ENCODE results near the gene RAB12. TPM values are rescaled to one million over a fixed set of nuclear protein-coding genes. Genes with fewer than 3 reads are reported as not detected.

RAB12 gene
- total RNA-seq, 2 experiments from 2014 or later: 13.5 to 15.4 TPM

DNA sequence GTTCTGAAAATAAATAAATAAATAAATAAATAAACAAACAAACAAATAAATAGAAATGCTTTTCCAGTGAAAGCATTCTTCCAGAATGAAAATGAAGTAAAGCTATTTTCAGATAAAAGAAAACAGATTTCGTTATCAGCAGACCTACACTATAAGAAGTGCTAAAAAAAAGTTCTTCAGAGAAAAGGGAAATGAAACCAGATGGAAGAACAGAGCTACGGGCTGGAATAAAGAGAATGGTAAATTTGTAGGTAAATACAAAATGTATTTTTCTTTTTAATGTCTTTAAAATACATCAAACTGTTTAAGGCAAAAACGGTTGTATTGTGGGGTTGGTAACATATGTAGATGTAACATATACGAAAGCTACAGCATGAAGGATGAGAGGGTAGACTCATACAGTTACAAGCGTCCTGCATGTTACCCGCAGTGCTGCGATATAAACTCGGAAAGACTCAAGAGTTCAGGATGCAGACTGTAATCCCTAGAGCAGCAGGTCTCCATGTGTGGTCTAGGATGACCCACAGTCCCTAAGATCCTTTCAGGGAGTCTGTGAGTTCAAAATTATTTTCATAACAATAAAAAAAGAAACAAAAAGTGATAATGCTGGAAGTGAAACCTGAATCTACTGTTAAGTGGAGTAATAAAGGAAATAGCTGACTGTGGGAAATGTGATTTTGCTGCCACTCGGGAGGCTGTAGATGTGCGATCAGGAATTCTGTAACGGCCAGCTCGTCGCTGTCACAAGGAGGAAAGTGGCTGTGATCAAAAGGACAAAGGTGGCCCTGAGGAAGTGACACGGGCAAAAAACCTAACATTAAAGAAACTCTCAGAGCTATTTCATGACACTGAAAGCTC lies 5.3 kb upstream of the RAB12 start:
- H3K36me3 Mint-ChIP-seq (ENCODE audit: low read depth): peaks cover 2% of the 10 kb centered on the region
- H3K27ac Mint-ChIP-seq: peak overlapping the region; percentile 9
- POLR2A ChIA-PET: no interaction called here
- CTCF ChIA-PET: no interaction called here
- H3K27me3 Mint-ChIP-seq: peaks cover 9% of the 10 kb centered on the region
- H3K4me3 Mint-ChIP-seq: peak overlapping the region; percentile 24
- H3K4me1 Mint-ChIP-seq: peaks cover 27% of the 10 kb centered on the region
- no peaks in the 10 kb centered on the region for H3K9me3 Mint-ChIP-seq
- DNase-seq: no peak

DNA sequence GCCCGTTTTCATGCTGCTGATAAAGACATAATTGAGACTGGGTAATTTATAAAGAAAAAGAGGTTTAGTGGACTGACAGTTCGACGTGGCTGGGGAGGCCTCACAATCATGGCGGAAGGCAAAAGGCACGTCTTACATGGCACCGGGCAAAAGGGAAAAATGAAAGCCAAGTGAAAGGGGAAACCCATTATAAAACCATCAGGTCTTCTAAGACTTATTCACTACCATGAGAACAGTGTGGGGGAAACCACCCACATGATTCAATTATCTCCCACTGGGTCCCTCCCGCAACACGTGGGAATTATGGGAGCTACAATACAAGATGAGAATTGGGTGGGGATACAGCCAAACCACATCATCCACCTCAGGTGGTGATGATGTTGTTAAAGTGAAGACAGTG lies 3.3 kb upstream of the RAB12 start:
- H3K4me1 Mint-ChIP-seq: peaks cover 34% of the 10 kb centered on the region
- H3K27ac Mint-ChIP-seq: no peak overlapping the region
- H3K9me3 Mint-ChIP-seq: no peaks in the 10 kb centered on the region
- peaks cover 7% of the 10 kb centered on the region for H3K27me3 Mint-ChIP-seq
- no peak for DNase-seq
- CTCF ChIA-PET: interaction anchor here (0.8 kb wide), 1 partner anchor 33 kb away, joined by 3 read pairs; no protein-coding TSS in a partner anchor
- H3K4me3 Mint-ChIP-seq: no peak overlapping the region
- H3K36me3 Mint-ChIP-seq (ENCODE audit: low read depth): peaks cover 4% of the 10 kb centered on the region
- POLR2A ChIA-PET: no interaction called here

DNA sequence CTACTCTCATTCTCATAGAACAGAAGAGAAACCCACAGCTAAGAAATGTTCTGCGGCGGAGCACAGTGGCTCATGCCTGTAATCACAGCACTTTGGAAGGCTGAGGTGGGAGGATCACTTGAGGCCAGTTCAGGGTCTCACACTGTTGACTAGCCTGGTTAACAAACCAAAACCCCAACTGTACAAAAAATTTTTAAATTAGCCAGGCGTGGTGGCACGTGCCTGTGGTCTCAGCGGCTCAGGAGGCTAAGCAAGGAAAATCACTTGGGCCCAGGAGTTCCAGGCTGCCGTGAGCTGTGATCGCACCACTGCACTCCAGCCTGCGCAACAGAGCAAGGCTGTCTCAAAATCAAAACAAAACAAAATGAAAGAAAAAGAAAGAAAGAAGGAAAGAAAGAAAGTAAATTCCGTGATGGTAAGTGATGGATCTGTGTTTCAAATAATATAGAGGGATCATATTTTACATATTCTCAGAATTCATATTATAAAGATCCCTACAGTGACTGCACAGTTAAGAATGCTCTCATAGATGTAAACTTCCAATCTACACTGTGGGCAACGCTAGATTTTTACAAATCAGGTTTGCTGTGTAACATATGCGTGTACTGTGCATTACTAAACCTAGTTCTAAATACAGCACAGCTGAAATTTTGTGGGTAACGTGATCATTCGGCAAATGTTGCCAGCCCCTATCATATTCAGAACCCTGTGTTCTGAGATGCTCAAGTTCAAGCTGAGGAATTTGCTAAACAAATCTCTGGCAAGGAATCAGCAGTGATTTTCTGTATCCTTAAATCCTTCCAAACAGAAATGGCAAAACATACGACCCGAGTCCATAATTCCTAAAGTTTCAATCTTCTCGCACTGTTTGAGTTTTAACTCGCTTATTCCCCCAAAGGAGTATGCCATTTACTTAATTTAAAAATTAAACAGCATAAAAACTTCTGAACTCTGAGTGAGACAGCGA lies 1.2 kb upstream of the RAB12 start:
- DNase-seq: no peak
- Mint-ChIP-seq H3K27me3 (peaks cover 1% of the 10 kb centered on the region), H3K27ac (peak overlapping the region; percentile 84), H3K36me3 (ENCODE audit: low read depth) (peaks cover 12% of the 10 kb centered on the region), H3K4me1 (peaks cover 46% of the 10 kb centered on the region), H3K4me3 (peak overlapping the region; percentile 78), H3K9me3 (no peaks in the 10 kb centered on the region)
- ChIA-PET CTCF (interaction anchor here (1.0 to 1.5 kb wide), 4 partner anchors 9 to 147 kb away, joined by 3 to 4 read pairs (median 4); no protein-coding TSS in a partner anchor), POLR2A (no interaction called here)

DNA sequence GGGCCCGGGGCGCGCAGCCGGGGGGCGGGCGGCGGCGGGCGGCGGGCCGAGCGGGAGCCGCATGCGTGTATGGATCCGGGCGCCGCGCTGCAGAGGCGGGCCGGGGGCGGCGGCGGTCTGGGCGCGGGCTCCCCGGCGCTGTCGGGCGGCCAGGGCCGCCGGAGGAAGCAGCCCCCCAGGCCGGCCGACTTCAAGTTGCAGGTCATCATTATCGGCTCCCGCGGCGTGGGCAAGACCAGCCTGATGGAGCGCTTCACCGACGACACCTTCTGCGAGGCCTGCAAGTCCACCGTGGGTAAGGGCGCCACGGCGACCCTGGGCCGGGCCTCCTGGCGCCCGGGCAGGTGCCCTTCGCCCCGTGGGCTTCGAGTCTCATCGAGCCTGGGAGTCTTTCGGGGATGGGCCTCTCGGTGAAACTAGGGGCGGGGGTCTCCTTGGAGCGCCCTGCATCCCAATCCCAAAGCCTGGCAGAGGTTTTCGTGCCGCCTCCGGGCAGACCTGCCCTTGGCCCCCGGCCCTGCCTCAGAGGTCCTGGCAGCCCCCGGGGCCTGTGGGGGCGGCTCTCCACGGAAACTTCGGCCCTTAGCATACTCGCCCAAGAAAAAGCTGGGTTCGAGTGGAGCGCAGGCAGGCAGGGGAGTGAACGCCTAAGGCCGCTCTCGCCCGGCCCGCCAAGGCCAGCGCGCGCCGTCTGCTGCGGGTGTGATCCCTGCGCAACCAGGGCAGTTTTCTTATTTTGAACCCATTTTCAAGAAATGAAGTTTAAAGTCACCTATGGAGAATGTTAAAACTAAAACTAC lies 622 bp downstream of the RAB12 start:
- Mint-ChIP-seq H3K27me3 (peaks cover 1% of the 10 kb centered on the region), H3K36me3 (ENCODE audit: low read depth) (peaks cover 16% of the 10 kb centered on the region), H3K27ac (peak overlapping the region; percentile 88), H3K4me3 (peak overlapping the region; percentile 87), H3K9me3 (no peaks in the 10 kb centered on the region), H3K4me1 (peaks cover 49% of the 10 kb centered on the region)
- ChIA-PET CTCF (interaction anchor here (1.1 to 1.5 kb wide), 5 partner anchors 8 to 532 kb away, joined by 3 to 8 read pairs (median 4); no protein-coding TSS in a partner anchor), POLR2A (no interaction called here)
- DNase-seq: peak; percentile 15

DNA sequence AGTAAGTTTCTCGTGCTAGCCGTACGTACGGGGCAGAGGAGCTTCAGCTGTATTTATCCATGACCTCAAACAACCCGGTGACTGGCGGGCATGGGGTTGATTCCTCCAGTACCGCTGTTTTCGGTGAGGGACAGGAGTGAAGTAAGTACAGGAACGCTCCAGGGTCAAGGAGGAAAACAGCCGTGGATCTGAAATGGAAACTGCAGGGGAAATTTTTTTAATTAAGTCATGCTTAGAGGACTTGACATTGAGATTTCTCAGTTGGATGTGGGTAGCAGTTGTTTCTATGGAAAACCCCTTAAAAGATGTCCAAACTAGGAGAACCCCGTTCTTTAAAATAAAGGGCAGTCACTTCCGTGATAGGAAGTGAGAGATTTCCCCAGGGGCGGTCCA lies 1.2 kb downstream of the RAB12 start:
- ChIA-PET CTCF (no interaction called here), POLR2A (no interaction called here)
- peaks cover 1% of the 10 kb centered on the region for H3K27me3 Mint-ChIP-seq
- peak overlapping the region; percentile 88 for H3K27ac Mint-ChIP-seq
- peaks cover 22% of the 10 kb centered on the region for H3K36me3 Mint-ChIP-seq (ENCODE audit: low read depth)
- peak; percentile 17 for DNase-seq
- H3K4me1 Mint-ChIP-seq: peaks cover 55% of the 10 kb centered on the region
- no peaks in the 10 kb centered on the region for H3K9me3 Mint-ChIP-seq
- peak overlapping the region; percentile 87 for H3K4me3 Mint-ChIP-seq

DNA sequence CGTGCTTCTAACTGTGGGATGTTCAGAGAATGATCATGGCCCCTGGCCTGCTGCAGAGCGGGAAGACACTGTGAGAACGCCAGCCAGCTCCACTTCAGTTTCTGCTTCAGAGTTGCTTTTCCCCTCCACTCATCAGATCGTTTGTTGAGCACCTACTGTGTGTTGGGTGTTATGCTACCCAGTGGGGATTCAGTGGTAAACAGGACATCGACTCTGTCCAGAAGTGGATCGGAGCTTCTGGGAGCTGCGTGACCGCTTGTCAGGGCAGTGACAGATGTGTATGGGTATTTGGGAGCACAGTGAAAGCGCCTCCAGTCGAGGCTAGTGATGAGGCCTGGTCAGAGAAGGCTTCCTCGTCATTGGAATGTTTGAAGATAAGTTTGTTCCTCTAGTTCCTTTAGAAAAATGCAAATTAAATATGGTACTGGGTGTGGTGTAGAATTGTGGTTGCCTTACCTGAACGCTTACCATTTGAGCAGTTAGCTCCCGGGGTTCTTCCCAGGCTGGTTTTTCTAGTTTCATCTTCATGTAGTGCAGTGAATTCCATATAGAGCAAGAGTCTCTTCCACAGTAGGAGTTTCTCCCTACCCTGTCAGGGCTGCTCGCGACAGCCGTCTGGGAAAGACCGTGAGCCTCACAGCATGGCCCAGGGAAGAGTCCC lies 2.8 kb downstream of the RAB12 start:
- Mint-ChIP-seq H3K9me3 (no peaks in the 10 kb centered on the region), H3K27me3 (no peaks in the 10 kb centered on the region), H3K4me3 (peak overlapping the region; percentile 87), H3K4me1 (peaks cover 62% of the 10 kb centered on the region), H3K27ac (no peak overlapping the region), H3K36me3 (ENCODE audit: low read depth) (peaks cover 28% of the 10 kb centered on the region)
- POLR2A ChIA-PET: interaction anchor here (0.6 kb wide), 1 partner anchor 998 kb away, joined by 3 read pairs; no protein-coding TSS in a partner anchor
- CTCF ChIA-PET: no interaction called here
- no peak for DNase-seq

DNA sequence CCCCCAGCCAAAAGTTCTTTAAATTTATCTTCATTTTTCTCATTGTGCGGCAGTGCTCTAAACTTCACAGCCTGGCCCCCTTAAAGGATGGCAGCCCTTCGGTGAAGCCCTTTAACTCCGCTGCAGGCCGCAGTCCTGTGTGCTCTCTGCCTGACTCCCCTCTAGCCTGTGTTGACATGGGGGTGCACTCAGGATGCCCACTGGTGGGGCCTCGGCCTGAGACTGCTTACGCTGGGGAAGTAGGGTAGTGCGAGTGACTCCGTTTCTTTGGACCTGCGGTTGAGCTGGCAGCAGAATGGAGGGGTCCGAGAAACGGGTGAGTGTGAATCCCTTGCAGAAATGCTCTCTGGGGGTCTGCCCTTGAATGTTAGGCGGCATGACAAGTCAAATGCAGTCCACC lies 5.6 kb downstream of the RAB12 start:
- ChIA-PET CTCF (no interaction called here), POLR2A (no interaction called here)
- H3K4me3 Mint-ChIP-seq: no peak overlapping the region
- DNase-seq: no peak
- peaks cover 57% of the 10 kb centered on the region for H3K4me1 Mint-ChIP-seq
- no peaks in the 10 kb centered on the region for H3K9me3 Mint-ChIP-seq
- no peak overlapping the region for H3K27ac Mint-ChIP-seq
- H3K27me3 Mint-ChIP-seq: no peaks in the 10 kb centered on the region
- H3K36me3 Mint-ChIP-seq (ENCODE audit: low read depth): peaks cover 46% of the 10 kb centered on the region

DNA sequence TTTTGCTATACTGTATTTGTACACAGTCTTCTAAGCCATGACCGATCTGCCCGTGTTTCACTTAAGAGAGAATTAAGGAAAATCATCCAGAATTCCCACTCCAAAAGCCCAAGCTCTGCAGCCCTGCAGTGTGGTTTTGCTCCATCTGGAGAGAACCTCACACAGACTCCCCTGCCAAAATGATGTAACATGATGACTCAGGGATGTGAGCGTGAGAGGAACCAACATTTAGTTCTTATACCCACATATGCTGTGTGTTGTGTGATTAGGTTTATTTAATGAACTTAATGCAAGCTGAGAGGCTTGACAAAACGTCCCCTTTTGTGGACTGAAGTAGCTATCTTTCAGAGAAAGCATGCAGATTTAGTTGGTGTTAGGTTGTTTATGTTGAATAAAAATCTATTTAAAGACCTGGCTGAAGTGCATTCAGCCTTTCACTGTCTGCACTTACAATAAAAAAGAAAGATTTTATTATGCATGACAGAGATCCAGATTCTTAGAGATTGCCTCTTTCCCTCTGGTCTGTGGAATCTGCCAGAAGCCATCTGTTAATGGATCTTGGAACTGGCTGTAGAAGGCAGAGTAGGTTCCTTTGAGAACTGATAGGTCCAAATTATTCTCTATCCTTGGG lies 6.3 kb downstream of the RAB12 start:
- Mint-ChIP-seq H3K9me3 (no peaks in the 10 kb centered on the region), H3K4me1 (peaks cover 56% of the 10 kb centered on the region), H3K4me3 (no peak overlapping the region), H3K36me3 (ENCODE audit: low read depth) (peaks cover 49% of the 10 kb centered on the region), H3K27ac (no peak overlapping the region), H3K27me3 (no peaks in the 10 kb centered on the region)
- POLR2A ChIA-PET: no interaction called here
- no peak for DNase-seq
- CTCF ChIA-PET: no interaction called here

DNA sequence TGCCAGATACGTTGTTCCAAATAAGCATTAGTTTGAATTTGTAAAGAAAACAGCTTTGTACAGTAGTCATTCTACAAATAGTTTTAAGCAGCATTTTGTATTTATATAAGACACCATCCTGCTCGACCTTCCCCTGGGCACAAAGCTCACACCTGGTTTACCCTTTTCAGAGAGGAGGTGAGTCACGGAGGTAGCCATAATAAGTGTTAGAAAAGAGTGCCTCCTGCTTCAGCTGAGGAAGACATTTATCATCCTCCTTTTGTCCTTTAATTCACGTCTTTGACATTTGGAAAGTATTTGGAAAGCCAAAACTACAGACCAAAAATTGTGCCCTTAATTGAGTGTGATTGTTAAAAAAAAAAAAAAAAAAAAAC lies 6.8 kb downstream of the RAB12 start:
- DNase-seq: no peak
- H3K4me1 Mint-ChIP-seq: peaks cover 57% of the 10 kb centered on the region
- no peaks in the 10 kb centered on the region for H3K27me3 Mint-ChIP-seq
- no peak overlapping the region for H3K4me3 Mint-ChIP-seq
- H3K27ac Mint-ChIP-seq: no peak overlapping the region
- H3K9me3 Mint-ChIP-seq: no peaks in the 10 kb centered on the region
- CTCF ChIA-PET: no interaction called here
- peaks cover 53% of the 10 kb centered on the region for H3K36me3 Mint-ChIP-seq (ENCODE audit: low read depth)
- POLR2A ChIA-PET: interaction anchor here (0.5 kb wide), 1 partner anchor 56 kb away, joined by 3 read pairs; no protein-coding TSS in a partner anchor

DNA sequence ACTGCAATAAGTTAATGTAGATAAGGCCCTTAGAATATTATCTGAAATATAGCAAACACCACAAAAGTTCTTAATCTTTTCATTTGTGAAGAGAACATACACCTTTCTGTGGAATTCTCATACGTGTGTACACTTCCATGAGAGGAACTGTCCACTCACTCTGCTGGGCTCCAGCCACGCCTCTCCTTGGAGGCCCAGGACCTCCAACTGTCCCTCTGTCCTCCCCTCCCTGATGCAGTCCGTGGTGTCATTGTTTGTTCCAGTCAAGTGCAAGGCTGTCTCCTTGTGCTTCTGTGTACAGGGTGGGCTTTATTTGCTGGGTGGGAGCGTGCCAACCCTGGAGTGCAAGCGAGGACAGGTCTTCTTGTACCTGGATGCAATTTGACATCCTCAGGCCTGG lies 8.7 kb downstream of the RAB12 start:
- no peak overlapping the region for H3K27ac Mint-ChIP-seq

DNA sequence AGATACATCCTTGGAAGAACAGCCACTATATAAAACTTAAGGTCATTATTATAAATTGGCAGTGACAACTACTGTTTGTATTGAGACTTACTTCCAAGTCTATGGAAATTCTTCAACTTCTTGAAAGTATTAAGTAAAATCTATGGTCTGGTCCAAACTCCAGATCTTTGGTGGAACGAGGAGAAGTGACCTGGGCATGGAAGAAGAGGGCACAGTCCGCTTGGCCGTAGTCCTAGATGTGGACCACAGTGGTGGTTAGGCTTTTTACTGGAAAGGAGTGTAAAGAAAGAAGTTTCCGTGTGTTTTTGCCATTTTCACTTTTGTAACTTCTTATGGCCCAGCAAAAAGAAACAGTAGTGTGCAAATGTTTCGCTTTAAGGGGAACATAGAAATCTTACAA lies 9.8 kb downstream of the RAB12 start:
- H3K27ac Mint-ChIP-seq: no peak overlapping the region
- no peaks in the 10 kb centered on the region for H3K27me3 Mint-ChIP-seq
- H3K4me1 Mint-ChIP-seq: peaks cover 58% of the 10 kb centered on the region
- CTCF ChIA-PET: no interaction called here
- H3K4me3 Mint-ChIP-seq: no peak overlapping the region
- H3K36me3 Mint-ChIP-seq (ENCODE audit: low read depth): peaks cover 66% of the 10 kb centered on the region
- POLR2A ChIA-PET: no interaction called here
- DNase-seq: no peak
- peaks cover 12% of the 10 kb centered on the region for H3K9me3 Mint-ChIP-seq

More for the DNA sequence above, 8.7 kb downstream of the RAB12 start:
- Mint-ChIP-seq H3K9me3 (peaks cover 12% of the 10 kb centered on the region), H3K36me3 (ENCODE audit: low read depth) (peaks cover 63% of the 10 kb centered on the region), H3K27me3 (no peaks in the 10 kb centered on the region), H3K4me1 (peaks cover 57% of the 10 kb centered on the region), H3K4me3 (no peak overlapping the region)
- CTCF ChIA-PET: interaction anchor here (1.1 kb wide), 1 partner anchor 9 kb away, joined by 4 read pairs; the partner anchor contains the start of gene RAB12
- POLR2A ChIA-PET: no interaction called here
- DNase-seq: no peak
